K562 (cell line): Measurements from ENCODE around the gene NUFIP1. TPM values are rescaled to one million over a fixed set of nuclear protein-coding genes. Genes with fewer than 3 reads are reported as not detected.

Experiments
- CAMTA2 ChIP-seq: fragments of 250-450 bp; sonication (Bioruptor Pico); conservative IDR thresholded peaks from 2 replicates; pipeline ENCODE4 v1.5.1; 2022
- E2F6 ChIP-seq, 2 experiments: IDR thresholded peaks; 2 replicates each; pipeline ENCODE4 v1.6.1; 2011; ENCODE audit warnings: borderline replicate concordance in 1 of 2, control low read depth in 1 of 2, low read depth in 1 of 2, low read length in 1 of 2, mild to moderate bottlenecking in 1 of 2, mixed read lengths in 1 of 2, moderate library complexity in 1 of 2; ENCODE audit not compliant: insufficient read depth in 1 of 2, insufficient read length in 1 of 2, poor library complexity in 1 of 2, severe bottlenecking in 1 of 2; ENCODE audit errors: extremely low read depth in 1 of 2
- E4F1 ChIP-seq: fragments of 250-450 bp; sonication (Bioruptor Pico); IDR thresholded peaks from 2 replicates; pipeline ENCODE4 v1.5.0; 2021; ENCODE audit warnings: mild to moderate bottlenecking, borderline replicate concordance
- FOXK2 ChIP-seq, 2 experiments: fragments of 450-650 bp; IDR thresholded peaks in 1 of 2; conservative IDR thresholded peaks in 1 of 2; 2 replicates each; pipeline ENCODE4 v1.6.1; 2016; ENCODE audit warnings: low read depth in 2 of 2, mild to moderate bottlenecking in 1 of 2
- GATA2 ChIP-seq: sonication (generic); formaldehyde crosslinking; IDR thresholded peaks from 2 replicates; pipeline ENCODE4 v1.4.0; 2020; ENCODE audit warnings: mild to moderate bottlenecking, missing genetic modification reagents
- HIVEP1 ChIP-seq: fragments of 250-450 bp; sonication (Bioruptor Pico); IDR thresholded peaks from 2 replicates; pipeline ENCODE4 v1.4.0; 2020; ENCODE audit warnings: mild to moderate bottlenecking
- JUND ChIP-seq, 2 experiments: IDR thresholded peaks; 2 replicates in 1 of 2; 3 replicates in 1 of 2; pipeline ENCODE4 v1.6.1; 2011; ENCODE audit warnings: borderline replicate concordance in 2 of 2, low read depth in 2 of 2, low read length in 2 of 2, improper control_type of control experiment in 1 of 2, missing biosample characterization in 1 of 2, missing genetic modification characterization in 1 of 2, missing genetic modification reagents in 1 of 2
- MTA1 ChIP-seq: fragments of 450-650 bp; IDR thresholded peaks from 2 replicates; pipeline ENCODE4 v1.6.1; 2017; ENCODE audit warnings: borderline replicate concordance
- MYBL2 ChIP-seq, 2 experiments: fragments of 450-650 bp in 1 of 2; sonication (generic) in 1 of 2; formaldehyde crosslinking in 1 of 2; IDR thresholded peaks; 2 replicates each; pipeline versions ENCODE4 v1.6.1 to v1.8.1; 2017 to 2022; ENCODE audit warnings: borderline replicate concordance in 1 of 2, inconsistent platforms in 1 of 2, low read depth in 1 of 2, mild to moderate bottlenecking in 1 of 2, missing genetic modification reagents in 1 of 2, moderate library complexity in 1 of 2
- MYC ChIP-seq, 2 experiments: fragments of 250-450 bp in 1 of 2; sonication (Bioruptor Pico) in 1 of 2; IDR thresholded peaks; 2 replicates each; pipeline versions ENCODE4 v1.5.1 to v1.6.1; 2012 to 2021; ENCODE audit warnings: low read depth in 2 of 2, borderline replicate concordance in 1 of 2, improper control_type of control experiment in 1 of 2, low read length in 1 of 2, mild to moderate bottlenecking in 1 of 2, moderate library complexity in 1 of 2
- PHF8 ChIP-seq: fragments of 200-600 bp; sonication (generic); IDR thresholded peaks from 2 replicates; pipeline ENCODE4 v1.6.1; 2012; ENCODE audit warnings: mixed run types, mild to moderate bottlenecking, inconsistent platforms, low read length, moderate library complexity, borderline replicate concordance
- POLR2G ChIP-seq: fragments of 200-400 bp; formaldehyde crosslinking; IDR thresholded peaks from 2 replicates; pipeline ENCODE4 v1.6.1; 2017; ENCODE audit warnings: low read depth, mild to moderate bottlenecking, antibody characterized with exemption, low read length, moderate library complexity
- TAF1 ChIP-seq: IDR thresholded peaks from 2 replicates; pipeline ENCODE4 v1.6.1; 2011; ENCODE audit warnings: mild to moderate bottlenecking, low read length, moderate library complexity; ENCODE audit not compliant: insufficient read depth, control insufficient read depth, severe bottlenecking; ENCODE audit errors: extremely low read depth
- TCF15 ChIP-seq: fragments of 250-450 bp; sonication (Bioruptor Pico); IDR thresholded peaks from 2 replicates; pipeline ENCODE4 v1.8.0; 2022; ENCODE audit warnings: moderate library complexity, mild to moderate bottlenecking, inconsistent platforms
- TEAD1 ChIP-seq, 2 experiments: fragments of 450-650 bp in 1 of 2; sonication (generic) in 1 of 2; formaldehyde crosslinking; IDR thresholded peaks; 2 replicates each; pipeline versions ENCODE4 v1.4.0 to v1.8.0; 2020 to 2022; ENCODE audit warnings: mild to moderate bottlenecking in 2 of 2, missing genetic modification reagents in 1 of 2
- ZBTB12 ChIP-seq: fragments of 250-450 bp; sonication (Bioruptor Pico); IDR thresholded peaks from 2 replicates; pipeline ENCODE4 v1.4.0; 2020
- ZFX ChIP-seq: sonication (generic); formaldehyde crosslinking; IDR thresholded peaks from 2 replicates; pipeline ENCODE4 v1.8.0; 2022; ENCODE audit warnings: mild to moderate bottlenecking, missing genetic modification reagents, moderate library complexity
- ZNF184 ChIP-seq: sonication (generic); formaldehyde crosslinking; IDR thresholded peaks from 2 replicates; pipeline ENCODE4 v1.5.0; 2020; ENCODE audit warnings: missing genetic modification reagents
- ZNF717 ChIP-seq: fragments of 250-450 bp; sonication (Bioruptor Pico); IDR thresholded peaks from 2 replicates; pipeline ENCODE4 v1.5.0; 2021
- polyA plus RNA-seq, 8 experiments: library from polyadenylated mRNA; depleted of rRNA in 4 of 8; stranded (reverse) in 5 of 8; unstranded in 3 of 8; fragments of >200 nt; fragmentation: Nextera tagmentation in 2 of 8; fragmentation: Illumina TruSeq in 1 of 8; extraction: Ambion mirVana in 2 of 8; extraction: Trizol in 1 of 8; gene quantifications; 2 replicates each; pipeline versions ENCODE4 v1.2.1 to v1.2.3, GENCODE V29; 2011 to 2014; ENCODE audit warnings: inconsistent platforms in 1 of 8, missing spikeins in 1 of 8
- total RNA-seq, 7 experiments: library from RNA; depleted of rRNA in 6 of 7; stranded (reverse); fragments of >200 nt in 6 of 7; fragmentation: Illumina TruSeq in 2 of 7; extraction: Trizol in 2 of 7; gene quantifications; 2 replicates each; pipeline versions ENCODE4 v1.2.1 to v1.2.3, GENCODE V29; 2011 to 2021; ENCODE audit warnings: low replicate concordance in 1 of 7

Gene NUFIP1
- total and polyA plus RNA-seq, 9 of the 15 experiments (the other 6 are each of a cell fraction or from before 2014, with no cell fraction given) = 2.6 to 9.7 (median 4.1) TPM

- TF ChIP-seq ZNF184 (CRISPR knock-in tag) = no peak
- TF ChIP-seq ZBTB12 = 0 out of 2 replicates have a peak, but pooled peaks have one; percentile 54
- TF ChIP-seq HIVEP1 = no peak
- 0 out of 4 replicates have a peak, but pooled peaks of 1 of the 2 experiments have one; percentile 14 for TF ChIP-seq FOXK2 (conservative IDR thresholded peaks at IDR 0.05 in 1 of 2, IDR thresholded peaks at IDR 0.05 in 1 of 2; ENCODE audit: low read depth in 2 of 2)
- peak; percentile 21 for TF ChIP-seq TAF1
- TF ChIP-seq MTA1 = peak; percentile 93
- TF ChIP-seq POLR2G = peak; percentile 72
- peak; percentile 45 to 50 for TF ChIP-seq E2F6 (IDR thresholded peaks at IDR 0.05; ENCODE audit: borderline replicate concordance in 1 of 2, extremely low read depth in 1 of 2, insufficient read depth in 1 of 2, insufficient read length in 1 of 2, low read depth in 1 of 2, low read length in 1 of 2, poor library complexity in 1 of 2, severe bottlenecking in 1 of 2)
- TF ChIP-seq MYBL2 (IDR thresholded peaks at IDR 0.05; ENCODE audit: low read depth) = no peak
- no peak; the same call in 1 of the 2 replicates for TF ChIP-seq MYBL2 (CRISPR knock-in tag; IDR thresholded peaks at IDR 0.05; ENCODE audit: borderline replicate concordance)
- no peak for TF ChIP-seq ZNF717 (CRISPR knock-in tag)
- TF ChIP-seq GATA2 (CRISPR knock-in tag) = no peak
- TF ChIP-seq JUND (IDR thresholded peaks at IDR 0.05; ENCODE audit: borderline replicate concordance, low read depth, low read length) = peak; percentile 7; the same call in 1 of the 2 replicates
- no peak for TF ChIP-seq JUND (tag; IDR thresholded peaks at IDR 0.05; ENCODE audit: borderline replicate concordance, low read depth, low read length)
- TF ChIP-seq ZFX (CRISPR knock-in tag) = peak; percentile 68
- TF ChIP-seq TEAD1 (CRISPR knock-in tag; IDR thresholded peaks at IDR 0.05) = 0 out of 4 replicates have a peak, but pooled peaks of 1 of the 2 experiments have one; percentile 35
- TF ChIP-seq TCF15 (CRISPR knock-in tag) = no peak
- TF ChIP-seq MYC (IDR thresholded peaks at IDR 0.05; ENCODE audit: low read depth, low read length) = peak; percentile 20; the same call in 1 of the 2 replicates
- no peak for TF ChIP-seq MYC (CRISPR knock-in tag; IDR thresholded peaks at IDR 0.05; ENCODE audit: borderline replicate concordance, low read depth)
- TF ChIP-seq PHF8 = peak; percentile 41; the same call in 1 of the 2 replicates
- no peak for TF ChIP-seq CAMTA2 (CRISPR knock-in tag)
- no peak for TF ChIP-seq E4F1
Observed at GRCh38 chr13:44918326-44919103, 70.8 kb downstream of the NUFIP1 start (continued).
